ENCODE data around the gene FOLH1. TPM values are rescaled to one million over a fixed set of nuclear protein-coding genes. Genes with fewer than 3 reads are reported as not detected.
"Not testable (repeated sequence)": the region's sequence is repeated elsewhere in the genome, so short reads cannot be mapped to it uniquely, and the experiment has no call there.

Gene FOLH1
- polyA plus RNA-seq, result under 1 TPM; 0.65 to 0.86 TPM

GRCh38 chr11:49208006-49208721, at the start of gene FOLH1:
Gene FOLH1 (minus strand): TSS chr11:49208602. CDS start chr11:49208409, 193 bp downstream.
- H3K27ac ChIP-seq (ENCODE audit: low read depth in 2 of 2, low read length in 1 of 2), result peak within 1 kb of the TSS; percentile 2 to 59
- H3K4me1 ChIP-seq (ENCODE audit: control insufficient read depth in 2 of 2, insufficient read depth in 2 of 2, low read length in 1 of 2), result peaks cover 0 to 5% of the 10 kb centered on the region in 2 donors
- H3K4me3 ChIP-seq (ENCODE audit: low read depth in 1 of 2, low read length in 2 of 2), result peak within 1 kb of the TSS; percentile 41 to 62
- 3 to 4% methylated on average over 48 of the region's 48 CpGs for WGBS, 2 donors
- H3K9me3 ChIP-seq (ENCODE audit: control insufficient read depth in 2 of 2, insufficient read depth in 1 of 2, low read depth in 1 of 2, low read length in 1 of 2), result no peaks in the 10 kb centered on the region
- no peaks in the 10 kb centered on the region for H3K27me3 ChIP-seq (ENCODE audit: control insufficient read depth in 1 of 2, insufficient read depth in 2 of 2, low read length in 2 of 2)
- no peaks in the 10 kb centered on the region for H3K36me3 ChIP-seq (ENCODE audit: control insufficient read depth in 2 of 2, insufficient read depth in 2 of 2, low read length in 1 of 2)

- H3K9me3 ChIP-seq (ENCODE audit: control insufficient read depth in 2 of 2, insufficient read depth in 1 of 2, low read depth in 1 of 2, low read length in 1 of 2); H3K27me3 ChIP-seq (ENCODE audit: control insufficient read depth in 1 of 2, insufficient read depth in 2 of 2, low read length in 2 of 2); H3K4me3 ChIP-seq (ENCODE audit: low read depth in 1 of 2, low read length in 2 of 2); H3K4me1 ChIP-seq (ENCODE audit: control insufficient read depth in 2 of 2, insufficient read depth in 2 of 2, low read length in 1 of 2); H3K27ac ChIP-seq (ENCODE audit: low read depth in 2 of 2, low read length in 1 of 2); H3K36me3 ChIP-seq (ENCODE audit: control insufficient read depth in 2 of 2, insufficient read depth in 2 of 2, low read length in 1 of 2): not testable (repeated sequence)
- WGBS, 2 donors, result 55 to 58% methylated on average over 2 of the region's 2 CpGs
Observed at GRCh38 chr11:49255148-49255547, 46.7 kb upstream of the FOLH1 start.

- not testable (repeated sequence) for H3K36me3 ChIP-seq (ENCODE audit: control insufficient read depth in 2 of 2, insufficient read depth in 2 of 2, low read length in 1 of 2); H3K4me1 ChIP-seq (ENCODE audit: control insufficient read depth in 2 of 2, insufficient read depth in 2 of 2, low read length in 1 of 2); H3K27me3 ChIP-seq (ENCODE audit: control insufficient read depth in 1 of 2, insufficient read depth in 2 of 2, low read length in 2 of 2); H3K9me3 ChIP-seq (ENCODE audit: control insufficient read depth in 2 of 2, insufficient read depth in 1 of 2, low read depth in 1 of 2, low read length in 1 of 2); H3K27ac ChIP-seq (ENCODE audit: low read depth in 2 of 2, low read length in 1 of 2); H3K4me3 ChIP-seq (ENCODE audit: low read depth in 1 of 2, low read length in 2 of 2)
- WGBS, 2 donors, result 63 to 77% methylated on average over 5 of the region's 5 CpGs
Observed at GRCh38 chr11:49251212-49251611, 42.8 kb upstream of the FOLH1 start.

GRCh38 chr11:49250398-49251115, 42.2 kb upstream of the FOLH1 start:
- not testable (repeated sequence) for H3K27me3 ChIP-seq (ENCODE audit: control insufficient read depth in 1 of 2, insufficient read depth in 2 of 2, low read length in 2 of 2); H3K9me3 ChIP-seq (ENCODE audit: control insufficient read depth in 2 of 2, insufficient read depth in 1 of 2, low read depth in 1 of 2, low read length in 1 of 2); H3K4me3 ChIP-seq (ENCODE audit: low read depth in 1 of 2, low read length in 2 of 2); H3K27ac ChIP-seq (ENCODE audit: low read depth in 2 of 2, low read length in 1 of 2); H3K36me3 ChIP-seq (ENCODE audit: control insufficient read depth in 2 of 2, insufficient read depth in 2 of 2, low read length in 1 of 2); H3K4me1 ChIP-seq (ENCODE audit: control insufficient read depth in 2 of 2, insufficient read depth in 2 of 2, low read length in 1 of 2)
- whole genome bisulfite sequencing, 2 donors, result 84 to 85% methylated on average over 5 of the region's 5 CpGs

- H3K9me3 ChIP-seq (ENCODE audit: control insufficient read depth in 2 of 2, insufficient read depth in 1 of 2, low read depth in 1 of 2, low read length in 1 of 2); H3K4me1 ChIP-seq (ENCODE audit: control insufficient read depth in 2 of 2, insufficient read depth in 2 of 2, low read length in 1 of 2); H3K27me3 ChIP-seq (ENCODE audit: control insufficient read depth in 1 of 2, insufficient read depth in 2 of 2, low read length in 2 of 2); H3K27ac ChIP-seq (ENCODE audit: low read depth in 2 of 2, low read length in 1 of 2); H3K36me3 ChIP-seq (ENCODE audit: control insufficient read depth in 2 of 2, insufficient read depth in 2 of 2, low read length in 1 of 2); H3K4me3 ChIP-seq (ENCODE audit: low read depth in 1 of 2, low read length in 2 of 2): not testable (repeated sequence)
- WGBS, 2 donors, result 87 to 96% methylated on average over 3 of the region's 3 CpGs
Observed at GRCh38 chr11:49249363-49249762, 41.0 kb upstream of the FOLH1 start.

GRCh38 chr11:49233685-49234084, 25.3 kb upstream of the FOLH1 start:
- not testable (repeated sequence) for H3K36me3 ChIP-seq (ENCODE audit: control insufficient read depth in 2 of 2, insufficient read depth in 2 of 2, low read length in 1 of 2); H3K4me1 ChIP-seq (ENCODE audit: control insufficient read depth in 2 of 2, insufficient read depth in 2 of 2, low read length in 1 of 2); H3K4me3 ChIP-seq (ENCODE audit: low read depth in 1 of 2, low read length in 2 of 2); H3K27ac ChIP-seq (ENCODE audit: low read depth in 2 of 2, low read length in 1 of 2); H3K9me3 ChIP-seq (ENCODE audit: control insufficient read depth in 2 of 2, insufficient read depth in 1 of 2, low read depth in 1 of 2, low read length in 1 of 2); H3K27me3 ChIP-seq (ENCODE audit: control insufficient read depth in 1 of 2, insufficient read depth in 2 of 2, low read length in 2 of 2)
- WGBS, 2 donors, result 63 to 66% methylated on average over 4 of the region's 4 CpGs

- H3K4me3 ChIP-seq (ENCODE audit: low read depth in 1 of 2, low read length in 2 of 2); H3K9me3 ChIP-seq (ENCODE audit: control insufficient read depth in 2 of 2, insufficient read depth in 1 of 2, low read depth in 1 of 2, low read length in 1 of 2); H3K27me3 ChIP-seq (ENCODE audit: control insufficient read depth in 1 of 2, insufficient read depth in 2 of 2, low read length in 2 of 2); H3K36me3 ChIP-seq (ENCODE audit: control insufficient read depth in 2 of 2, insufficient read depth in 2 of 2, low read length in 1 of 2); H3K27ac ChIP-seq (ENCODE audit: low read depth in 2 of 2, low read length in 1 of 2); H3K4me1 ChIP-seq (ENCODE audit: control insufficient read depth in 2 of 2, insufficient read depth in 2 of 2, low read length in 1 of 2): not testable (repeated sequence)
- 63 to 70% methylated on average over 5 of the region's 5 CpGs for WGBS, 2 donors
Observed at GRCh38 chr11:49233019-49233418, 24.6 kb upstream of the FOLH1 start.

GRCh38 chr11:49231725-49232124, 23.3 kb upstream of the FOLH1 start:
- not testable (repeated sequence) for H3K36me3 ChIP-seq (ENCODE audit: control insufficient read depth in 2 of 2, insufficient read depth in 2 of 2, low read length in 1 of 2); H3K9me3 ChIP-seq (ENCODE audit: control insufficient read depth in 2 of 2, insufficient read depth in 1 of 2, low read depth in 1 of 2, low read length in 1 of 2); H3K27ac ChIP-seq (ENCODE audit: low read depth in 2 of 2, low read length in 1 of 2); H3K4me3 ChIP-seq (ENCODE audit: low read depth in 1 of 2, low read length in 2 of 2); H3K27me3 ChIP-seq (ENCODE audit: control insufficient read depth in 1 of 2, insufficient read depth in 2 of 2, low read length in 2 of 2); H3K4me1 ChIP-seq (ENCODE audit: control insufficient read depth in 2 of 2, insufficient read depth in 2 of 2, low read length in 1 of 2)
- 60 to 62% methylated on average over 3 of the region's 3 CpGs for WGBS, 2 donors

- not testable (repeated sequence) for H3K4me3 ChIP-seq (ENCODE audit: low read depth in 1 of 2, low read length in 2 of 2); H3K4me1 ChIP-seq (ENCODE audit: control insufficient read depth in 2 of 2, insufficient read depth in 2 of 2, low read length in 1 of 2); H3K36me3 ChIP-seq (ENCODE audit: control insufficient read depth in 2 of 2, insufficient read depth in 2 of 2, low read length in 1 of 2); H3K27me3 ChIP-seq (ENCODE audit: control insufficient read depth in 1 of 2, insufficient read depth in 2 of 2, low read length in 2 of 2); H3K9me3 ChIP-seq (ENCODE audit: control insufficient read depth in 2 of 2, insufficient read depth in 1 of 2, low read depth in 1 of 2, low read length in 1 of 2); H3K27ac ChIP-seq (ENCODE audit: low read depth in 2 of 2, low read length in 1 of 2)
- 59 to 83% methylated on average over 1 of the region's 1 CpG for WGBS, 2 donors
Observed at GRCh38 chr11:49230534-49230933, 22.1 kb upstream of the FOLH1 start.

- not testable (repeated sequence) for H3K4me1 ChIP-seq (ENCODE audit: control insufficient read depth in 2 of 2, insufficient read depth in 2 of 2, low read length in 1 of 2); H3K4me3 ChIP-seq (ENCODE audit: low read depth in 1 of 2, low read length in 2 of 2); H3K27me3 ChIP-seq (ENCODE audit: control insufficient read depth in 1 of 2, insufficient read depth in 2 of 2, low read length in 2 of 2); H3K9me3 ChIP-seq (ENCODE audit: control insufficient read depth in 2 of 2, insufficient read depth in 1 of 2, low read depth in 1 of 2, low read length in 1 of 2); H3K27ac ChIP-seq (ENCODE audit: low read depth in 2 of 2, low read length in 1 of 2); H3K36me3 ChIP-seq (ENCODE audit: control insufficient read depth in 2 of 2, insufficient read depth in 2 of 2, low read length in 1 of 2)
- WGBS, 2 donors, result 54 to 69% methylated on average over 3 of the region's 3 CpGs
Observed at GRCh38 chr11:49230001-49230400, 21.6 kb upstream of the FOLH1 start.
